Activated CD8-positive, alpha-beta memory T cell treated with anti-CD3 and anti-CD28 coated beads for 36 hours (primary cell): ENCODE measurements around the gene C1D. TPM values are rescaled to one million over a fixed set of nuclear protein-coding genes. Genes with fewer than 3 reads are reported as not detected.
"Not testable (repeated sequence)": the region's sequence is repeated elsewhere in the genome, so short reads cannot be mapped to it uniquely, and the experiment has no call there.

Experiments
- CTCF ChIA-PET: fragments of 350-600 bp; sonication (Branson Sonifier 250); formaldehyde crosslinking; loops from one replicate; lab custom pipeline; 2021; ENCODE audit warnings: antibody characterized with exemption; lab: Charles Lee
- POLR2A ChIA-PET: fragments of 350-600 bp; sonication (Branson Sonifier 250); formaldehyde crosslinking; loops from one replicate; lab custom pipeline; 2021; ENCODE audit warnings: antibody characterized with exemption; lab: Charles Lee
- total RNA-seq, 2 experiments: library from RNA; stranded (reverse); gene quantifications; one replicate each; pipeline ENCODE4 v1.2.3, GENCODE V29; 2021

The C1D gene
- total RNA-seq, 2 experiments from 2014 or later = 33.4 to 33.8 TPM

GRCh38 chr2:68023904-68024303 is 38.9 kb downstream of the C1D start:
- CTCF ChIA-PET = no interaction called here
- POLR2A ChIA-PET = no interaction called here

GRCh38 chr2:68018727-68019126 is 44.1 kb downstream of the C1D start:
- ChIA-PET CTCF (no interaction called here), POLR2A (no interaction called here)

DNA sequence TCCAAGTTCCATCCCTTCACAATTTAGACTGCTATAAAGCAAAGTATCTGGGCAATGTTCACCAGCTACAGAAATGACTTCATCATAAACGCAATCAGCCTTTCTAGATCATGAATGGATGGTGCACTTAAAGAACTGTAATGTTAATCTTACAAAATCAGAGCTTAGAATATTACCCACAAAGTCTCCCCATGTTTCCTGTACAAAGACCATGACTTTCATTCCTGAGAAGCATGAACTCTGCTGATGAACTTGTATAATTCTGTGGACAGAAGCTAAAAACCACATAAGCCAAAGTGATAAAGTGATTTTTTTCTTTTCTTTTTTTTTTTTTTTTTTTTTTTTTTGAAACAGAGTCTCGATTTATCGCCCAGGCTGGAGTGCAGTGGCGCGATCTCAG is 53.3 kb downstream of the C1D start:
- POLR2A ChIA-PET = no interaction called here
- CTCF ChIA-PET = no interaction called here

DNA sequence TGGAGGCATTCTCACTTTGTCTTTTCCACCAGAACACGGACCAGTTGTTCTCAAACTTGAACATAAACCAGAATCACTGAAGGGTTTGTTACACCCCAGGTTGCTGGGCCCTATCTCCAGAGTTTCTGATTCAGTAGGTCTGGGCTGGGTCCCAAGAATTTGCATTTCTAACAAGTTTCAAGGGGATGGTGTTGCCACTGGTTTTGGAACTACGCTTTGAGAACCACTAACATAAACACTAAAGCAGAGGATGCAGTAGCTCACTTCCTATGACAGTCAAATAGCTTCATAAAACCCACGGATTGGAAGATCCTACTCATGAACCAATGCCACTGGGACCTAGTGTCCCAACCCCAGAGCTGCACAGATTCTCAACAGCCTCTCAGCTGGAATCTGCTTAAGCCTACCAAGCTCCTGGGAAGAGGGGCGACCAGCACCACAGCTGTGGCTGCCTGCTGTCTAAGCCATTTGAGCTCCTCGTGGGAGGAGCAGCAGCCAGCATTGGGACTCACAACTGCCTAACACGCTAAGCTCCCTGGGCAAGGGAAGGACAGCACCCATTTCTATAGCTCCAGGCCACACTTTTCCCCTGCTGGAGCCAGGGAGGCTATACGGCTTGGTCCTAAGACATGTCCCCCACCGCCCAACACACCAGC is 62.5 kb downstream of the C1D start:
- ChIA-PET POLR2A (no interaction called here), CTCF (no interaction called here)

GRCh38 chr2:67999332-67999731 is 63.5 kb downstream of the C1D start:
- ChIA-PET CTCF (no interaction called here), POLR2A (no interaction called here)

GRCh38 chr2:67997903-67998302 is 64.9 kb downstream of the C1D start:
- ChIA-PET CTCF (no interaction called here), POLR2A (no interaction called here)

- CTCF ChIA-PET = no interaction called here
- POLR2A ChIA-PET = no interaction called here
Observed at GRCh38 chr2:67997528-67997900, 65.3 kb downstream of the C1D start.

DNA sequence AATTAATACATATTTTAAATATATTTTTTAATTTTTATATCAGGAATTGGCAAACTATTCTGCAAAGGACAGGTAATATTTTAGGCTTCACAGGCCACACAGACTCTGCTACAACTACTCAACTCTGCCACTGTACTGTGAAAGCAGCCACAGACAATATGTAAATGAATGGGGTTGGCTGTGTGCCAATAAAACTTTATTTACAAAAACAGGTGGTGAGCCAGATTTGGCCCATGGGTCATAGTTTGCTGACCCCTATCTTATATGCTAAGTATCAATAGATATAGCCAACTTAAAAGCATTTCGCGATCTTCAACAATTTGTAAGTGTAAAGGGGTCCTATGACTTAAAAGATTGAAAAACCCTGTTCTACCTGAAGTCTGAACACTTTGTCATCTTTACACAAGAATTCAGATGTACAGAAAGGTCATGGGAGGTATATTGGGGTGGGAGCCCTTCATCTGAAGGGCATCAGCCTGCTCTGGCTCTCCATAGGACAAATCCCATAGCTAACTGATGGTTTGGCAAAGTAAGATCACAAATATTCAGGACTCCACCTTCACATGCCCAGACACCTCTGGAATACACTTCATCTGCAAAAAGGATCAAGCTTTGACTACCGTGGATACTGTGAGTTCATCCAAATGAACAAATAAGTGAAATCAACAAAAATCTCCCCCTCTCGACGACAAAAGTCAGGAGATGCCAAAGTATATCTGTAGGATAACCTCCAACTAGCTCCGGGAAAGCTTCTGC is 65.9 kb downstream of the C1D start:
- POLR2A ChIA-PET = no interaction called here
- CTCF ChIA-PET = no interaction called here

GRCh38 chr2:67994716-67995115 is 68.1 kb downstream of the C1D start:
- CTCF ChIA-PET = no interaction called here
- POLR2A ChIA-PET = no interaction called here

GRCh38 chr2:67994069-67994468 is 68.7 kb downstream of the C1D start:
- POLR2A ChIA-PET, CTCF ChIA-PET: not testable (repeated sequence)

DNA sequence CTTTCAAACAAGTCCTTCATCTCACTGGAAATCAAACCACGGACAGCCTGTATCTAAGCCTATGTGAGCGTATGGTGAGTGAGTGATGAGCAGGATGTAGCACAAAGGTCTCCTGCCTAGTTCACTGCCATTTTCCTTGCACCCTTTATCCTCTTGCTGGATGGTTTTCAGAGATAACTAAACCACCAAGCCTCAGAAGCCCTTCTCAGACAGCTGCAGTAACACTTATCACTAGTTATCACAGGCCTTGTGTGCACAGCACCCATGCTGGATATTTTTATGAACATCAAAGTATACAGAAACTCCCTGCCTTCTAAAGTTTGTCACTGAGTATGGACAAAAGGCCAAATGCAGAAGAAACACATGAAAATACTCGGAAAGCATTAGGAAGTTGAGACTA is 69.5 kb downstream of the C1D start:
- POLR2A ChIA-PET = no interaction called here
- CTCF ChIA-PET = interaction anchor here (1.2 kb wide), 1 partner anchor 18 kb away, joined by 3 read pairs; no protein-coding TSS in a partner anchor

DNA sequence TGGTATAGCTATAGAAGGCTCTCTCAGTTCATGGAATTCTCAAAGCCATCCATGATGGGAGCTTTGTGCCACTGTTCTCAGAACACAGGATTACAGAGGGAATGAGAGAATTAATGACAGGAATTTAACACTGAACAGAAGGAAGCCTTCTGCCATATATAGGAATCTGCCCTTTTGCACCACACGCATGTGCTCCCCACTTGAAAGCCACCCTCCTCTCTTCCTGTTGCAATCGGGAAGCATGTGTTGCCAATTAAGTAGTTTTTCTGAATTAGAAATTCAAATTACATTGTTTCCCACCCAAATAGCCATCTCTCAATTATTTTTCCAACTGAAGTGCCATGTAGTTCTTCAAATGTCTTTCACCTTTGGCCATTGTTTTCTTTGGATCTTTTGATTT is 71.3 kb downstream of the C1D start:
- ChIA-PET POLR2A (no interaction called here), CTCF (no interaction called here)

Other genes starting within 250 kb of the C1D start
- gene PNO1, start 94.9 kb upstream of the C1D start, total RNA-seq = 10 to 100 TPM; 36.0 to 37.8 TPM
- 10 to 100 TPM; 84.6 to 86.8 TPM for gene PPP3R1, start 189.5 kb upstream of the C1D start, total RNA-seq